Osteocyte (in vitro differentiated cells): ENCODE measurements around the gene HS1BP3. TPM values are rescaled to one million over a fixed set of nuclear protein-coding genes. Genes with fewer than 3 reads are reported as not detected.

ENCODE experiments used
- DNase-seq: peaks from one replicate; pipeline ENCODE4 v3.0.0; 2021; ENCODE audit warnings: mixed read lengths; ENCODE audit not compliant: unreplicated experiment; ENCODE audit errors: extremely low spot score
- H3K27ac Mint-ChIP-seq: one replicate; pipeline ENCODE4 v1.8.0; 2021; ENCODE audit warnings: mild to moderate bottlenecking, mixed read lengths; ENCODE audit not compliant: unreplicated experiment
- H3K27me3 Mint-ChIP-seq: one replicate; pipeline ENCODE4 v1.8.0; 2021; ENCODE audit warnings: mixed read lengths; ENCODE audit not compliant: unreplicated experiment
- H3K36me3 Mint-ChIP-seq: one replicate; pipeline ENCODE4 v1.8.0; 2021; ENCODE audit warnings: mixed read lengths; ENCODE audit not compliant: unreplicated experiment
- H3K4me1 Mint-ChIP-seq: one replicate; pipeline ENCODE4 v1.8.0; 2021; ENCODE audit warnings: mixed read lengths; ENCODE audit not compliant: unreplicated experiment
- H3K4me3 Mint-ChIP-seq: one replicate; pipeline ENCODE4 v1.8.0; 2021; ENCODE audit warnings: mild to moderate bottlenecking, moderate library complexity, mixed read lengths; ENCODE audit not compliant: unreplicated experiment
- H3K9me3 Mint-ChIP-seq: one replicate; pipeline ENCODE4 v1.8.0; 2021; ENCODE audit warnings: mixed read lengths; ENCODE audit not compliant: unreplicated experiment
- total RNA-seq: library from RNA; stranded (reverse); gene quantifications from 2 replicates; pipeline ENCODE4 v1.2.1, GENCODE V29; 2021
- TF ChIP-seq, protein P1 (sequence below): fragments of 200-600 bp; sonication (generic); IDR thresholded peaks from 2 replicates; pipeline ENCODE4 v1.5.0; 2021; ENCODE audit warnings: antibody characterized with exemption, mild to moderate bottlenecking, moderate library complexity

Gene HS1BP3
- total RNA-seq, 1 donor from 2014 or later: 40.5 TPM

- no peak for DNase-seq
- TF ChIP-seq, protein P1, sequence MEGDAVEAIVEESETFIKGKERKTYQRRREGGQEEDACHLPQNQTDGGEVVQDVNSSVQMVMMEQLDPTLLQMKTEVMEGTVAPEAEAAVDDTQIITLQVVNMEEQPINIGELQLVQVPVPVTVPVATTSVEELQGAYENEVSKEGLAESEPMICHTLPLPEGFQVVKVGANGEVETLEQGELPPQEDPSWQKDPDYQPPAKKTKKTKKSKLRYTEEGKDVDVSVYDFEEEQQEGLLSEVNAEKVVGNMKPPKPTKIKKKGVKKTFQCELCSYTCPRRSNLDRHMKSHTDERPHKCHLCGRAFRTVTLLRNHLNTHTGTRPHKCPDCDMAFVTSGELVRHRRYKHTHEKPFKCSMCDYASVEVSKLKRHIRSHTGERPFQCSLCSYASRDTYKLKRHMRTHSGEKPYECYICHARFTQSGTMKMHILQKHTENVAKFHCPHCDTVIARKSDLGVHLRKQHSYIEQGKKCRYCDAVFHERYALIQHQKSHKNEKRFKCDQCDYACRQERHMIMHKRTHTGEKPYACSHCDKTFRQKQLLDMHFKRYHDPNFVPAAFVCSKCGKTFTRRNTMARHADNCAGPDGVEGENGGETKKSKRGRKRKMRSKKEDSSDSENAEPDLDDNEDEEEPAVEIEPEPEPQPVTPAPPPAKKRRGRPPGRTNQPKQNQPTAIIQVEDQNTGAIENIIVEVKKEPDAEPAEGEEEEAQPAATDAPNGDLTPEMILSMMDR: no peak
- no peaks in the 10 kb centered on the region for H3K36me3 Mint-ChIP-seq
- peaks cover 15% of the 10 kb centered on the region for H3K27me3 Mint-ChIP-seq
- H3K9me3 Mint-ChIP-seq: no peaks in the 10 kb centered on the region
- peaks cover 38% of the 10 kb centered on the region for H3K4me1 Mint-ChIP-seq
- H3K27ac Mint-ChIP-seq: peak overlapping the region; percentile 93
- H3K4me3 Mint-ChIP-seq: peak overlapping the region; percentile 83
Observed at GRCh38 chr2:20651731-20652099, 817 bp upstream of the HS1BP3 start.

- H3K27me3 Mint-ChIP-seq: peaks cover 9% of the 10 kb centered on the region
- DNase-seq: no peak
- TF ChIP-seq, protein P1: no peak
- H3K4me3 Mint-ChIP-seq: peak overlapping the region; percentile 90
- H3K9me3 Mint-ChIP-seq: no peaks in the 10 kb centered on the region
- peak overlapping the region; percentile 90 for H3K27ac Mint-ChIP-seq
- H3K4me1 Mint-ChIP-seq: peaks cover 40% of the 10 kb centered on the region
- peaks cover 1% of the 10 kb centered on the region for H3K36me3 Mint-ChIP-seq
Observed at GRCh38 chr2:20650393-20650876, 463 bp downstream of the HS1BP3 start.

GRCh38 chr2:20649976-20650375 lies 922 bp downstream of the HS1BP3 start:
- H3K4me3 Mint-ChIP-seq: peak overlapping the region; percentile 90
- peak overlapping the region; percentile 90 for H3K27ac Mint-ChIP-seq
- H3K9me3 Mint-ChIP-seq: no peaks in the 10 kb centered on the region
- H3K36me3 Mint-ChIP-seq: peaks cover 2% of the 10 kb centered on the region
- peaks cover 40% of the 10 kb centered on the region for H3K4me1 Mint-ChIP-seq
- TF ChIP-seq, protein P1: no peak
- no peak for DNase-seq
- peaks cover 4% of the 10 kb centered on the region for H3K27me3 Mint-ChIP-seq

DNA sequence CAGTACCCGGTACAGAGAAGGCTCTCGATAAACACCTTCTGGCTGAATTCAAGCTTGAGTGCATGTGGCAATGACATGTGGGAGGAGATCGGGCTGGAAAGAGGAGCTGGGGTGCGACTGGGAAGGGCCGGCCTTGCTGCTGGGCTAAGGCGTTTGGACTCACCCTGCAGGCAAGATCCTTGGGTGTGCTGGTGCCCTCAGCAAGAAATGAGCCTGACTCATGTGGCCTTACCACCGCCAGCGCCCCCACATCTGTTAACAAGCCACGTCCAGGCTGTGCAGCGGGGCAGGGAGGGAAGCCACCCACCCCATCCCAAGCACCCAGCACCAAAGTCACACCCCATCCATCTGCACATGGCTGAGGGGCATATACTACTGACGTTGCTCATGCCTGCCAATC lies 1.3 kb downstream of the HS1BP3 start:
- Mint-ChIP-seq H3K27me3 (peaks cover 2% of the 10 kb centered on the region), H3K27ac (peak overlapping the region; percentile 90), H3K9me3 (no peaks in the 10 kb centered on the region), H3K36me3 (peaks cover 3% of the 10 kb centered on the region), H3K4me1 (peaks cover 40% of the 10 kb centered on the region), H3K4me3 (peak overlapping the region; percentile 90)
- DNase-seq: no peak
- TF ChIP-seq, protein P1: no peak

- no peak overlapping the region for H3K27ac Mint-ChIP-seq
- peak overlapping the region; percentile 90 for H3K4me3 Mint-ChIP-seq
Observed at GRCh38 chr2:20648831-20649230, 2.1 kb downstream of the HS1BP3 start.

More at GRCh38 chr2:20648831-20649230, 2.1 kb downstream of the HS1BP3 start:
- no peak for DNase-seq
- Mint-ChIP-seq H3K27me3 (no peaks in the 10 kb centered on the region), H3K9me3 (no peaks in the 10 kb centered on the region), H3K36me3 (peaks cover 7% of the 10 kb centered on the region), H3K4me1 (peaks cover 40% of the 10 kb centered on the region)
- TF ChIP-seq, protein P1: no peak
